Sigmoid colon (tissue), 4 donors: ENCODE data around the gene IL23R.

ENCODE experiments used
- CTCF ChIP-seq, 4 experiments: fragments of 450-650 bp in 3 of 4; fragments of 200-600 bp in 1 of 4; IDR thresholded peaks; one replicate each; pipeline ENCODE4 v1.5.1; 2016 to 2019; ENCODE audit warnings: antibody characterized with exemption in 4 of 4, mild to moderate bottlenecking in 3 of 4, moderate library complexity in 2 of 4
- EP300 ChIP-seq, 4 donors: sonication (generic); formaldehyde crosslinking; IDR thresholded peaks; one replicate each; pipeline ENCODE4 v1.6.1; 2017; ENCODE audit warnings: antibody characterized with exemption in 4 of 4

GRCh38 chr1:67126974-67127373 is 39.3 kb upstream of the IL23R start:
- TF ChIP-seq CTCF (IDR thresholded peaks at IDR 0.05) (no peak), EP300 (IDR thresholded peaks at IDR 0.05) (no peak)
